NOMO-1 treated with dmso at 0.1 percent for 144 hours (cell line): Measurements from ENCODE around the gene ORC2.

Source experiments
- DNase-seq: peaks from one replicate; lab custom pipeline; 2025; ENCODE audit not compliant: unreplicated experiment; lab: John Stamatoyannopoulos, UW

ORC2 gene

GRCh38 chr2:200862532-200863000 is 100.9 kb downstream of the ORC2 start:
- DNase-seq, result no peak

- DNase-seq, result no peak
Observed at GRCh38 chr2:200861617-200862155, 101.8 kb downstream of the ORC2 start.

- no peak for DNase-seq
Observed at GRCh38 chr2:200860092-200860795, 103.2 kb downstream of the ORC2 start.
